Urinary bladder (tissue), 4 donors: Measurements from ENCODE around the gene GYG1. TPM values are rescaled to one million over a fixed set of nuclear protein-coding genes. Genes with fewer than 3 reads are reported as not detected.

Experiments
- DNase-seq: peaks from one replicate; pipeline ENCODE4 v3.0.0-alpha.2; 2015; ENCODE audit errors: extremely low spot score
- H3K27ac ChIP-seq: one replicate; pipeline ENCODE4 v1.5.1; 2013; ENCODE audit warnings: low read depth, mild to moderate bottlenecking, moderate library complexity
- H3K36me3 ChIP-seq: one replicate; pipeline ENCODE4 v1.6.1; 2013; ENCODE audit warnings: mild to moderate bottlenecking, moderate library complexity; ENCODE audit not compliant: insufficient read depth
- H3K4me1 ChIP-seq: one replicate; pipeline ENCODE4 v1.6.1; 2013; ENCODE audit warnings: mild to moderate bottlenecking, moderate library complexity; ENCODE audit not compliant: insufficient read depth
- H3K4me3 ChIP-seq: one replicate; pipeline ENCODE4 v1.5.1; 2013; ENCODE audit warnings: low read depth, low read length
- WGBS: extraction: QIAGEN DNeasy Blood & Tissue Kit; methylation state at CpG from one replicate; pipeline ENCODE4 v1.1.7; 2013; 5-methylcytosine and 5-hydroxymethylcytosine counted together
- polyA plus RNA-seq: library from polyadenylated mRNA; stranded (reverse); fragments of 200-250 nt; gene quantifications from one replicate; pipeline ENCODE4 v1.2.3, GENCODE V29; 2013
- total RNA-seq: library from RNA; depleted of rRNA; stranded (reverse); fragments of >200 nt; gene quantifications from one replicate; pipeline ENCODE4 v1.2.3, GENCODE V29; 2014
- donor health status: healthy with polysubstance abuse.
- donor health status: healthy.

Gene GYG1
- total and polyA plus RNA-seq, 2 donors: 33.2 to 214 TPM

DNA sequence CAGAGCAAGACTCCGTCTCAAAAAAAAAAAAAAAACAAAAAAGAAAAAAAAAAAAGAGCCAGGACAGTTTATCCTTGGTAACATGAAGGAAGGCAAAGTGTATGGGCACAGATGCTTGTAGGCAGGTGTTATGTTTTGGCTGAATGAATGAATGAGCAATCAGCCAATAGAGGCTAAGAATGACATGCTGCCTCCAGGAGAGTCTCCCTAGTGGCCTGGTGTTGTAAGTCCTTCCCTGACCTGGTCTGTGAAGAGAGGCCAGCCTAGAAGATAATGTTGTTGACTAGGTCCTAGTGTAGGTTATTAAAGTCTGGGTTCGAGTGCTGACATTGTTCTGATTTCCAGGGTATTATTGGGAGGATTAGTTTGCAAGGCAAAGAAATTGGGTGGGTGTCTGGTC lies 24.9 kb downstream of the GYG1 start:
- Histone ChIP-seq H3K4me3 (no peak overlapping the region), H3K36me3 (no peaks in the 10 kb centered on the region), H3K27ac (no peak overlapping the region), H3K4me1 (peaks cover 3% of the 10 kb centered on the region)
- 95% methylated on average over 2 of the region's 2 CpGs for WGBS
- DNase-seq: no peak

GRCh38 chr3:149016669-149017541 lies 25.6 kb downstream of the GYG1 start:
- Histone ChIP-seq H3K27ac (no peak overlapping the region), H3K4me3 (no peak overlapping the region), H3K36me3 (no peaks in the 10 kb centered on the region), H3K4me1 (peaks cover 3% of the 10 kb centered on the region)
- 55% methylated on average over 9 of the region's 9 CpGs for WGBS
- no peak for DNase-seq

GRCh38 chr3:149018247-149018646 lies 26.9 kb downstream of the GYG1 start:
- H3K36me3 ChIP-seq: no peaks in the 10 kb centered on the region
- H3K27ac ChIP-seq: no peak overlapping the region

GRCh38 chr3:149019580-149019979 lies 28.2 kb downstream of the GYG1 start:
- Histone ChIP-seq H3K4me1 (peaks cover 3% of the 10 kb centered on the region), H3K36me3 (peaks cover 2% of the 10 kb centered on the region), H3K27ac (no peak overlapping the region), H3K4me3 (no peak overlapping the region)
- no peak for DNase-seq
- 91% methylated on average over 4 of the region's 4 CpGs for WGBS

More at GRCh38 chr3:149018247-149018646, 26.9 kb downstream of the GYG1 start:
- Histone ChIP-seq H3K4me1 (peaks cover 3% of the 10 kb centered on the region), H3K4me3 (no peak overlapping the region)
- 62% methylated on average over 1 of the region's 1 CpG for WGBS
- no peak for DNase-seq

DNA sequence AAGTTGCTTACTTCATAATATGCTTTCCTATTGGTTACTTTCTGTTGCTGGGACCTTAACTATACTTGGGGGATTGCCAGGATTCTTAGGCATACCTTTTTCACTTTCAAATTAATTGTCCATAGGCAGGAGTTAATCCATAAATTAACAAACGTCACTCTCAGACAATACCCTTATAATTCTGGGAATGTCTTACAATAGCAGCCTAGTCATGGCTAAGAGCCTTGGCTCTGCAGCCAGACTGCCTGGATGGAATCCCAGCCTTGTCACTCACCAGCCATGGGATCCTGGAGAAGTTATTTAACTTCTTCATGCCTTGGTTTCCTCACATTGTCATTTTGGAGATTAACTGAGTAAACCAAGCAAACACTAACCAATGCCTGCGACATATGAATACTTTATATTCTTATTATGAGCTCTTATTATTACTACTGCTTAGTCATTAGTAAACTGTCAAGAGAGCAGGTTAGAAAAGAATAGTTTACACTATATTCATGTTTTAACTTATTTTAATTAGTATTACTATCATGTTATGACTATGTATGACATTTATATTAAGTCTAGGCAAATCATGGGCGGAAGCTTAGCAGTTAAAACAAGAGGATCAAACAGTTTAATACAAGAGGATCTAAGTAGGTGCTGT lies 29.0 kb downstream of the GYG1 start:
- Histone ChIP-seq H3K4me1 (peaks cover 3% of the 10 kb centered on the region), H3K36me3 (peaks cover 2% of the 10 kb centered on the region), H3K27ac (no peak overlapping the region), H3K4me3 (no peak overlapping the region)
- no peak for DNase-seq
- WGBS: 59% methylated on average over 3 of the region's 3 CpGs

- H3K4me3 ChIP-seq: no peak overlapping the region
- WGBS: 85% methylated on average over 4 of the region's 4 CpGs
- DNase-seq: no peak
- H3K4me1 ChIP-seq: peaks cover 3% of the 10 kb centered on the region
- H3K36me3 ChIP-seq: peaks cover 2% of the 10 kb centered on the region
- H3K27ac ChIP-seq: no peak overlapping the region
Observed at GRCh38 chr3:149020839-149021252, 29.5 kb downstream of the GYG1 start.

- no peak for DNase-seq
- Histone ChIP-seq H3K27ac (no peak overlapping the region), H3K36me3 (peaks cover 2% of the 10 kb centered on the region), H3K4me1 (peaks cover 3% of the 10 kb centered on the region), H3K4me3 (no peak overlapping the region)
- WGBS: 29% methylated on average over 1 of the region's 1 CpG
Observed at GRCh38 chr3:149021830-149022229, 30.5 kb downstream of the GYG1 start.

GRCh38 chr3:149023951-149024350 lies 32.6 kb downstream of the GYG1 start:
- 92% methylated on average over 3 of the region's 3 CpGs for WGBS
- peaks cover 4% of the 10 kb centered on the region for H3K36me3 ChIP-seq
- H3K4me3 ChIP-seq: no peak overlapping the region
- H3K27ac ChIP-seq: no peak overlapping the region
- peaks cover 3% of the 10 kb centered on the region for H3K4me1 ChIP-seq
- no peak for DNase-seq

DNA sequence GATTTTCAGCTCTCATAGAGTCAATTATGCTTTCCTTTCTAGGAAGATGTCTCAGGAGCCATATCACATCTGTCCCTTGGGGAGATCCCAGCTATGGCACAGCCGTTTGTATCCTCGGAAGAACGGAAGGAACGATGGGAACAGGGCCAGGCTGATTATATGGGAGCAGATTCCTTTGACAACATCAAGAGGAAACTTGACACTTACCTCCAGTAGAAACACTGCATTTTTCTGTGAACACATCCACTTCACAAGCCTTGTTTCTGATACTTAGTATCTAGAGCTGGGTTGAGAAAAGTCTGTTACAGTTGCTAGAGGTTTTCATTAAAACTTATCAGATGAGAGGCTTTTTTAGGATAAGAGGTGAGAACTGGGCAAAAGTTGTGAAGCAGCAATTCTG lies 35.4 kb downstream of the GYG1 start:
- Histone ChIP-seq H3K4me3 (no peak overlapping the region), H3K4me1 (no peaks in the 10 kb centered on the region), H3K36me3 (peaks cover 4% of the 10 kb centered on the region), H3K27ac (no peak overlapping the region)
- no peak for DNase-seq
- WGBS: 70% methylated on average over 4 of the region's 4 CpGs

- H3K36me3 ChIP-seq: peaks cover 2% of the 10 kb centered on the region
- DNase-seq: no peak
- H3K27ac ChIP-seq: no peak overlapping the region
- WGBS: 67% methylated on average over 2 of the region's 2 CpGs
- no peaks in the 10 kb centered on the region for H3K4me1 ChIP-seq
- no peak overlapping the region for H3K4me3 ChIP-seq
Observed at GRCh38 chr3:149031096-149031495, 39.8 kb downstream of the GYG1 start.

DNA sequence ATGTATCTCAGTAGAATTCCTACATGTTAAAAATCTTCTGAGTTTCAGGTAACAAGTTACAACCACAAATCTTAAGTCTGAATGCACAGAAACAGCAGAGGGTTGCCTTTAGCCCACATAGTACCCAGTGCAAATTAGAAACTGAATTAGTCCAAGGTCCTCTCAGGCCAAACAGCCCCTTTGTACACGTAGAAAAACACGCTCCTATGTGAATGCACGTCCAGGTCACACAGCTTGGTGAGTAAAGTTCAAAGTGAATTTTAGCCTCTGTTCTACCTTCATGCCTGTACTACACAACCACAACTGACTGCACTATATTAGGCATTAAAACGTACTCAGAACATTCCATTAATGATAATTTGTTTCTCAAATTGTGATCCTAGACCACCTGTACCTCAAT lies 46.3 kb downstream of the GYG1 start:
- DNase-seq: no peak
- Histone ChIP-seq H3K27ac (no peak overlapping the region), H3K4me1 (no peaks in the 10 kb centered on the region), H3K4me3 (no peak overlapping the region), H3K36me3 (peaks cover 4% of the 10 kb centered on the region)
- WGBS: 89% methylated on average over 4 of the region's 4 CpGs

- H3K27ac ChIP-seq: no peak overlapping the region
- 66% methylated on average over 2 of the region's 2 CpGs for WGBS
- no peaks in the 10 kb centered on the region for H3K4me1 ChIP-seq
- peaks cover 5% of the 10 kb centered on the region for H3K36me3 ChIP-seq
- DNase-seq: no peak
- H3K4me3 ChIP-seq: no peak overlapping the region
Observed at GRCh38 chr3:149038322-149038721, 47.0 kb downstream of the GYG1 start.

DNA sequence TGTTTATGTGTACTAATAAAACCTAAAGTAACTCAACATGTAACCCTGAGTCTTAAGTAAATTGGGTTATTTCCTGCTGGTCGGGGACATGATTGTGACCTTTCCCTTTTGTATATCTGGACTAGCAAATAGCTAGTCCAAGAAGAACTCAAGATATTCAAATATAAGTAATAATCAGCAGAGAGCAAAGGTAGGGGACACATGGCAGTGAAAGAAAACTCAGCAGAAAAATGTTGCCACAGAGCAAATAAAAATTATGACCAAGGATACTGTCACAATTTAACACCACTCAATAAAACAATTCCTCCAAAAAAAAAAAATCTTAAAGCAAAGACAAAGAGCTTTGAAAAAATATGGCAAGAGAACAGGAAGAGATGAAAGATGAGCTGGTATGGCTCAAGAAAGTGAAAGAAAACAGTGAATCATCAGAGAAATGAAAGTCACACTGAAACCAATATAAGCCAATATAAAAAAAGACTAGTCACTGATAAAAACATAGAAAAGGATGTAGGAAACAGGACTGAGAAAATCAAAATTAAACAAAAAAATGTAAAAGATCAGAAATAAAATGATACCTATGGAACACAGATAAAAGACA lies 51.5 kb downstream of the GYG1 start:
- no peak overlapping the region for H3K4me3 ChIP-seq
- H3K27ac ChIP-seq: no peak overlapping the region
- no peak for DNase-seq
- no peaks in the 10 kb centered on the region for H3K4me1 ChIP-seq
- peaks cover 3% of the 10 kb centered on the region for H3K36me3 ChIP-seq
- 66% methylated on average over 1 of the region's 1 CpG for WGBS
